ENCODE data around the gene NCKAP5. TPM values are rescaled to one million over a fixed set of nuclear protein-coding genes. Genes with fewer than 3 reads are reported as not detected.

The NCKAP5 gene
- total RNA-seq, 1 donor from 2014 or later = not detected

- intact Hi-C loops (cut with micrococcal nuclease) = loop anchor here (10.0 kb wide), 1 partner anchor 504 kb away; no protein-coding TSS in a partner anchor
- H3K4me1 Mint-ChIP-seq (ENCODE audit: low read depth) = no peaks in the 10 kb centered on the region
- H3K36me3 Mint-ChIP-seq (ENCODE audit: low read depth) = peaks cover 2% of the 10 kb centered on the region
- no peak overlapping the region for H3K27ac Mint-ChIP-seq
- H3K27me3 Mint-ChIP-seq (ENCODE audit: insufficient read depth) = peaks cover 35% of the 10 kb centered on the region
- DNase-seq (ENCODE audit: low spot score) = no peak
- H3K4me3 Mint-ChIP-seq = no peak overlapping the region
- no peaks in the 10 kb centered on the region for H3K9me3 Mint-ChIP-seq
Measured at GRCh38 chr2:132670496-132671150, 897.6 kb downstream of the NCKAP5 start.

GRCh38 chr2:132669908-132670495, 898.3 kb downstream of the NCKAP5 start, which contains the start of gene LYPD1:
Gene LYPD1, minus strand, starts transcription at chr2:132670205. Its CDS starts 273 bp downstream, at chr2:132669932.
- no peaks in the 10 kb centered on the region for H3K4me1 Mint-ChIP-seq (ENCODE audit: low read depth)
- H3K9me3 Mint-ChIP-seq = no peaks in the 10 kb centered on the region
- peaks cover 2% of the 10 kb centered on the region for H3K36me3 Mint-ChIP-seq (ENCODE audit: low read depth)
- intact Hi-C loops (cut with micrococcal nuclease) = loop anchor here (10.0 kb wide), 1 partner anchor 505 kb away; no protein-coding TSS in a partner anchor
- DNase-seq (ENCODE audit: low spot score) = no peak
- peaks cover 35% of the 10 kb centered on the region for H3K27me3 Mint-ChIP-seq (ENCODE audit: insufficient read depth)
- H3K4me3 Mint-ChIP-seq = no peak within 1 kb of the TSS
- H3K27ac Mint-ChIP-seq = no peak within 1 kb of the TSS

GRCh38 chr2:132668987-132669907, 899.0 kb downstream of the NCKAP5 start:
- H3K4me1 Mint-ChIP-seq (ENCODE audit: low read depth) = no peaks in the 10 kb centered on the region
- no peak overlapping the region for H3K4me3 Mint-ChIP-seq
- intact Hi-C loops (cut with micrococcal nuclease) = no loop called here
- no peak overlapping the region for H3K27ac Mint-ChIP-seq
- no peaks in the 10 kb centered on the region for H3K9me3 Mint-ChIP-seq
- peaks cover 2% of the 10 kb centered on the region for H3K36me3 Mint-ChIP-seq (ENCODE audit: low read depth)
- no peak for DNase-seq (ENCODE audit: low spot score)
- H3K27me3 Mint-ChIP-seq (ENCODE audit: insufficient read depth) = peaks cover 35% of the 10 kb centered on the region

GRCh38 chr2:132668189-132668823, 900.0 kb downstream of the NCKAP5 start:
- no peak overlapping the region for H3K4me3 Mint-ChIP-seq
- DNase-seq (ENCODE audit: low spot score) = no peak
- no peak overlapping the region for H3K27ac Mint-ChIP-seq
- H3K36me3 Mint-ChIP-seq (ENCODE audit: low read depth) = peaks cover 2% of the 10 kb centered on the region
- H3K27me3 Mint-ChIP-seq (ENCODE audit: insufficient read depth) = peaks cover 35% of the 10 kb centered on the region
- H3K4me1 Mint-ChIP-seq (ENCODE audit: low read depth) = no peaks in the 10 kb centered on the region
- intact Hi-C loops (cut with micrococcal nuclease) = no loop called here
- no peaks in the 10 kb centered on the region for H3K9me3 Mint-ChIP-seq

- Mint-ChIP-seq H3K27me3 (ENCODE audit: insufficient read depth) (peaks cover 32% of the 10 kb centered on the region), H3K4me3 (no peak overlapping the region), H3K36me3 (ENCODE audit: low read depth) (peaks cover 2% of the 10 kb centered on the region), H3K27ac (no peak overlapping the region), H3K4me1 (ENCODE audit: low read depth) (no peaks in the 10 kb centered on the region), H3K9me3 (no peaks in the 10 kb centered on the region)
- intact Hi-C loops (cut with micrococcal nuclease) = no loop called here
- DNase-seq (ENCODE audit: low spot score) = no peak
Measured at GRCh38 chr2:132667706-132668105, 900.6 kb downstream of the NCKAP5 start.

- intact Hi-C loops (cut with micrococcal nuclease) = no loop called here
- H3K36me3 Mint-ChIP-seq (ENCODE audit: low read depth) = no peaks in the 10 kb centered on the region
- H3K9me3 Mint-ChIP-seq = no peaks in the 10 kb centered on the region
- peaks cover 18% of the 10 kb centered on the region for H3K27me3 Mint-ChIP-seq (ENCODE audit: insufficient read depth)
- H3K4me3 Mint-ChIP-seq = no peak overlapping the region
- H3K27ac Mint-ChIP-seq = no peak overlapping the region
- no peak for DNase-seq (ENCODE audit: low spot score)
- H3K4me1 Mint-ChIP-seq (ENCODE audit: low read depth) = no peaks in the 10 kb centered on the region
Measured at GRCh38 chr2:132665401-132666140, 902.7 kb downstream of the NCKAP5 start.

- no peaks in the 10 kb centered on the region for H3K9me3 Mint-ChIP-seq
- peaks cover 18% of the 10 kb centered on the region for H3K27me3 Mint-ChIP-seq (ENCODE audit: insufficient read depth)
- H3K4me1 Mint-ChIP-seq (ENCODE audit: low read depth) = no peaks in the 10 kb centered on the region
- H3K4me3 Mint-ChIP-seq = no peak overlapping the region
- H3K27ac Mint-ChIP-seq = no peak overlapping the region
- no peak for DNase-seq (ENCODE audit: low spot score)
- no peaks in the 10 kb centered on the region for H3K36me3 Mint-ChIP-seq (ENCODE audit: low read depth)
- intact Hi-C loops (cut with micrococcal nuclease) = no loop called here
Measured at GRCh38 chr2:132664096-132664495, 904.2 kb downstream of the NCKAP5 start.

GRCh38 chr2:132662732-132663131, 905.5 kb downstream of the NCKAP5 start:
- Mint-ChIP-seq H3K9me3 (no peaks in the 10 kb centered on the region), H3K27me3 (ENCODE audit: insufficient read depth) (peaks cover 11% of the 10 kb centered on the region), H3K4me3 (no peak overlapping the region), H3K36me3 (ENCODE audit: low read depth) (no peaks in the 10 kb centered on the region), H3K4me1 (ENCODE audit: low read depth) (no peaks in the 10 kb centered on the region), H3K27ac (no peak overlapping the region)
- intact Hi-C loops (cut with micrococcal nuclease) = no loop called here
- no peak for DNase-seq (ENCODE audit: low spot score)

GRCh38 chr2:132659331-132659730, 908.9 kb downstream of the NCKAP5 start:
- intact Hi-C loops (cut with micrococcal nuclease) = no loop called here
- H3K36me3 Mint-ChIP-seq (ENCODE audit: low read depth) = no peaks in the 10 kb centered on the region
- DNase-seq (ENCODE audit: low spot score) = no peak
- no peaks in the 10 kb centered on the region for H3K27me3 Mint-ChIP-seq (ENCODE audit: insufficient read depth)
- H3K4me1 Mint-ChIP-seq (ENCODE audit: low read depth) = no peaks in the 10 kb centered on the region
- H3K4me3 Mint-ChIP-seq = no peak overlapping the region
- no peak overlapping the region for H3K27ac Mint-ChIP-seq
- H3K9me3 Mint-ChIP-seq = no peaks in the 10 kb centered on the region

- intact Hi-C loops (cut with micrococcal nuclease) = no loop called here
- no peak for DNase-seq (ENCODE audit: low spot score)
- H3K27ac Mint-ChIP-seq = no peak overlapping the region
- H3K9me3 Mint-ChIP-seq = no peaks in the 10 kb centered on the region
- no peaks in the 10 kb centered on the region for H3K4me1 Mint-ChIP-seq (ENCODE audit: low read depth)
- H3K27me3 Mint-ChIP-seq (ENCODE audit: insufficient read depth) = no peaks in the 10 kb centered on the region
- H3K36me3 Mint-ChIP-seq (ENCODE audit: low read depth) = no peaks in the 10 kb centered on the region
- no peak overlapping the region for H3K4me3 Mint-ChIP-seq
Measured at GRCh38 chr2:132656266-132656975, 911.8 kb downstream of the NCKAP5 start.

- H3K4me3 Mint-ChIP-seq = no peak overlapping the region
- no peaks in the 10 kb centered on the region for H3K36me3 Mint-ChIP-seq (ENCODE audit: low read depth)
- H3K27me3 Mint-ChIP-seq (ENCODE audit: insufficient read depth) = no peaks in the 10 kb centered on the region
- H3K27ac Mint-ChIP-seq = no peak overlapping the region
- intact Hi-C loops (cut with micrococcal nuclease) = no loop called here
- no peak for DNase-seq (ENCODE audit: low spot score)
- H3K4me1 Mint-ChIP-seq (ENCODE audit: low read depth) = no peaks in the 10 kb centered on the region
- H3K9me3 Mint-ChIP-seq = no peaks in the 10 kb centered on the region
Measured at GRCh38 chr2:132654968-132655367, 913.3 kb downstream of the NCKAP5 start.

GRCh38 chr2:132654335-132654734, 913.9 kb downstream of the NCKAP5 start:
- Mint-ChIP-seq H3K4me1 (ENCODE audit: low read depth) (no peaks in the 10 kb centered on the region), H3K27me3 (ENCODE audit: insufficient read depth) (no peaks in the 10 kb centered on the region), H3K27ac (no peak overlapping the region), H3K36me3 (ENCODE audit: low read depth) (no peaks in the 10 kb centered on the region), H3K4me3 (no peak overlapping the region), H3K9me3 (no peaks in the 10 kb centered on the region)
- no peak for DNase-seq (ENCODE audit: low spot score)
- intact Hi-C loops (cut with micrococcal nuclease) = no loop called here

Data from activated T-helper 1 cell treated with anti-CD3 and anti-CD28 coated beads, Interleukin-12 subunit alpha, Interleukin-12 subunit beta, Interleukin-2, Interleukin-4 antibody, amounts not matched to agents 30 ng/mL and 10 ng/mL and 1 ng/mL, durations not matched to agents 14 hours and 24 hours and 36 hours (primary cell).